ENCODE data around the gene MEMO1. TPM values are rescaled to one million over a fixed set of nuclear protein-coding genes. Genes with fewer than 3 reads are reported as not detected.

MEMO1 gene
- total and polyA plus RNA-seq, 9 of the 15 experiments (the other 6 are each of a cell fraction or from before 2014, with no cell fraction given) = 22.1 to 87.7 (median 61.2) TPM

- TF ChIP-seq MGA (IDR thresholded peaks at IDR 0.05) (no peak), LEF1 (IDR thresholded peaks at IDR 0.05) (no peak), E2F6 (IDR thresholded peaks at IDR 0.05; ENCODE audit: borderline replicate concordance in 1 of 2, extremely low read depth in 1 of 2, insufficient read depth in 1 of 2, insufficient read length in 1 of 2, low read depth in 1 of 2, low read length in 1 of 2, poor library complexity in 1 of 2, severe bottlenecking in 1 of 2) (peak; percentile 22 to 64), NFXL1 (CRISPR knock-in tag; IDR thresholded peaks at IDR 0.05) (no peak)
- TF ChIP-seq, protein P1, sequence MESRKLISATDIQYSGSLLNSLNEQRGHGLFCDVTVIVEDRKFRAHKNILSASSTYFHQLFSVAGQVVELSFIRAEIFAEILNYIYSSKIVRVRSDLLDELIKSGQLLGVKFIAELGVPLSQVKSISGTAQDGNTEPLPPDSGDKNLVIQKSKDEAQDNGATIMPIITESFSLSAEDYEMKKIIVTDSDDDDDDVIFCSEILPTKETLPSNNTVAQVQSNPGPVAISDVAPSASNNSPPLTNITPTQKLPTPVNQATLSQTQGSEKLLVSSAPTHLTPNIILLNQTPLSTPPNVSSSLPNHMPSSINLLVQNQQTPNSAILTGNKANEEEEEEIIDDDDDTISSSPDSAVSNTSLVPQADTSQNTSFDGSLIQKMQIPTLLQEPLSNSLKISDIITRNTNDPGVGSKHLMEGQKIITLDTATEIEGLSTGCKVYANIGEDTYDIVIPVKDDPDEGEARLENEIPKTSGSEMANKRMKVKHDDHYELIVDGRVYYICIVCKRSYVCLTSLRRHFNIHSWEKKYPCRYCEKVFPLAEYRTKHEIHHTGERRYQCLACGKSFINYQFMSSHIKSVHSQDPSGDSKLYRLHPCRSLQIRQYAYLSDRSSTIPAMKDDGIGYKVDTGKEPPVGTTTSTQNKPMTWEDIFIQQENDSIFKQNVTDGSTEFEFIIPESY (CRISPR knock-in tag; IDR thresholded peaks at IDR 0.05) = no peak
- TF ChIP-seq, protein P2, sequence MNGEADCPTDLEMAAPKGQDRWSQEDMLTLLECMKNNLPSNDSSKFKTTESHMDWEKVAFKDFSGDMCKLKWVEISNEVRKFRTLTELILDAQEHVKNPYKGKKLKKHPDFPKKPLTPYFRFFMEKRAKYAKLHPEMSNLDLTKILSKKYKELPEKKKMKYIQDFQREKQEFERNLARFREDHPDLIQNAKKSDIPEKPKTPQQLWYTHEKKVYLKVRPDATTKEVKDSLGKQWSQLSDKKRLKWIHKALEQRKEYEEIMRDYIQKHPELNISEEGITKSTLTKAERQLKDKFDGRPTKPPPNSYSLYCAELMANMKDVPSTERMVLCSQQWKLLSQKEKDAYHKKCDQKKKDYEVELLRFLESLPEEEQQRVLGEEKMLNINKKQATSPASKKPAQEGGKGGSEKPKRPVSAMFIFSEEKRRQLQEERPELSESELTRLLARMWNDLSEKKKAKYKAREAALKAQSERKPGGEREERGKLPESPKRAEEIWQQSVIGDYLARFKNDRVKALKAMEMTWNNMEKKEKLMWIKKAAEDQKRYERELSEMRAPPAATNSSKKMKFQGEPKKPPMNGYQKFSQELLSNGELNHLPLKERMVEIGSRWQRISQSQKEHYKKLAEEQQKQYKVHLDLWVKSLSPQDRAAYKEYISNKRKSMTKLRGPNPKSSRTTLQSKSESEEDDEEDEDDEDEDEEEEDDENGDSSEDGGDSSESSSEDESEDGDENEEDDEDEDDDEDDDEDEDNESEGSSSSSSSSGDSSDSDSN (IDR thresholded peaks at IDR 0.05; ENCODE audit: borderline replicate concordance in 1 of 2, low read depth in 2 of 2, low read length in 2 of 2) = peak; percentile 26 to 52; a peak in 1 of 4 replicates
Measured at GRCh38 chr2:32009516-32010256, 1.1 kb downstream of the MEMO1 start (continued).
